ENCODE measurements around the gene SLC35F3.

The SLC35F3 gene

DNA sequence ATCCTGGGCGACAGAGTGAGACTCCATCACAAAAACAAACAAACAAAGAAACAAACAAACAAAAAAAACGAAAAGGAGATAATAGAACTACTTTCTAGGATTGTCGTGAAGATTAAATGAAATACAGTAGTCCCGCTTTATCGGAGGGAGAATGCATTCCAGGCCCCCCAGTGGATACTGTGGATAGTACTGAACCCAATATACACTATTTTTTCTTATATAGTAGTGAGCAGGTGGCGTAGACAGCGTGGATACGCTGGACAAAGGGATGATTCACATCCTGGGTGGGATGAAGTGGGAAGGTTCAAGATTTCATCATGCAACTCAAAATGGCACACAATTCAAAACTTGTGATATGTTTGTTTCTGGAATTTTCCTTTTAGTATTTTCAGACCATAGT, 8.0 kb downstream of the SLC35F3 start:
- no peak for DNase-seq (ENCODE audit: low spot score)

- no peak for DNase-seq (ENCODE audit: low spot score)
These were observed 8.4 kb downstream of the SLC35F3 start for GRCh38 chr1:233912909-233913308.

- DNase-seq (ENCODE audit: low spot score) = no peak
These were observed 12.2 kb downstream of the SLC35F3 start for GRCh38 chr1:233916706-233917105.

DNA sequence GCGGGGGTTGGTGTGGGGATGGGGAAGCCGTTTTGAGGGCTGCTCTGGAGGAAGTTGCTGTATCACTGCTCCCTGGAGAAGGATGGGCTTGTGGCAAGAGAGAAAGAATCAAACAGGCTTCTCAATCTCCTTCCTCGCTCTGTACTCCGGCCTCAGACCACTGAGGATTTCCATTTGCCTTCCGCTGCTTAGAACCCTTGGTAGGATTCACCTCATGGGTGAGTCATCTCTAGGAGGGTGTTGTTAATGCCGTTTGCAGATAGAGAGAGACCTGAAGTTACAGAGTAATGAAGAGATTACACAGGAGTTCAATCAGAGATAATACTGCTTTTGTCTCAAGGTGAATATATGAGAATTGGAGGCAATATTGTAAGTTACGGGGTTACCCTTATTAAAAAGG, 15.3 kb downstream of the SLC35F3 start:
- DNase-seq (ENCODE audit: low spot score) = no peak

DNA sequence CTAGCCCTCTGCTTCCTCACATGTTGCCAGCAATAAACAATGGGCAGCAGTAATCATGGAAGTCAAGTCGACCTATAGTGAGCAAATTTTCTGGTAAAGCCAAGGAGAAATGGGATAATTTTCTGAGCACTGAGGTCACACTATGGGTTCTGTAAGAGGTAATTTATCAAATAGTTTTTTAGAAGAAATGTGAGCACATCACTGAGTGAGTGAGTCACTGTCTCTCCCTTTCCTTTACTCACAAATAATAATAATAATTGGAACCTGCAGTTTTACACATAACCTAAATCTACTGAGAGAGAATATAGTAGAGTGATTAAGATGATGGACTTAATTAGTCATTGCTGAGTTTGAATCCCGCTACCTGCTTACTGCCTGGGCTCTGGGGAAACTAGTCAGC, 23.6 kb downstream of the SLC35F3 start:
- no peak for DNase-seq (ENCODE audit: low spot score)

- DNase-seq (ENCODE audit: low spot score) = no peak
These were observed 28.9 kb downstream of the SLC35F3 start for GRCh38 chr1:233933339-233933738.

- no peak for DNase-seq (ENCODE audit: low spot score)
These were observed 30.9 kb downstream of the SLC35F3 start for GRCh38 chr1:233935297-233935868.

DNA sequence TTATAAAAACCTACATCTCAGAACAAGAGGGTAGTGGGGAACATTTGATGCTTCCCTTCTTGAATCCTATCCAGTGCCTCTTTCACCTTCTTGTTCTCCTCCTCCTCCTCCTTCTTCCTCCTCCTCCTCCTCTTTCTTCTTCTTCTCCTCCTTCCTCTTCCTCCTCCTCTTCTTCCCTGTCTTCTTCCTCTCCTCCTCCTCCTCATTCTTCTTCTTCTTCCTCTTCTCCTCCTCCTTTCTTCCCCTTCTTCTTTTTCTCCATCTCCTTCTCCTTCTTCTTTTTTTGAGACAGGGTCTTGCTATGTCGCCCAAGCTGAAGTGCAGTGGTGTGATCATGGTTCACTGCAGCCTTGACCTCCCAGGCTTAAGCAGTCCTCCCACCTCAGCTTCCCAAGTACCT, 31.9 kb downstream of the SLC35F3 start:
- no peak for DNase-seq (ENCODE audit: low spot score)

DNA sequence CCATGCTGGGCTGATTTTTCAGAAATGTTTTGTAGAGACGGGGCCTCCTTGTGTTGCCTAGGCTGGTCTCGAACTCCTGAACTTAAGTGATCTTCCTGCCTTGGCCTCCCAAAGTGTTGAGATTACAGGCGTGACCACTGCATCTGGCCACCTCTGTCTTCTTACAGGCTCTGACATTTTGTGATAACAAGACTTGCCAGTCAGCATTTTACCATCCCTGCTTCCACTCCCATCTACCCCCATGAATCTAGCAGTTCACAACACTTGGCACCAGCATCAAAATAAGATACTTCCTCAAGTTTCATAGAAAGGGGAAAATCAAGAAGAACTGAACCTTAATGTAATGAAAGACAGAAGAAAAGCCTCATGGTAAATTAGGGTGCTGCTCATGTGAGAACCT, 32.4 kb downstream of the SLC35F3 start:
- DNase-seq (ENCODE audit: low spot score) = no peak

- no peak for DNase-seq (ENCODE audit: low spot score)
These were observed 34.0 kb downstream of the SLC35F3 start for GRCh38 chr1:233938476-233938875.

- no peak for DNase-seq (ENCODE audit: low spot score)
These were observed 35.0 kb downstream of the SLC35F3 start for GRCh38 chr1:233939451-233939850.

- no peak for DNase-seq (ENCODE audit: low spot score)
These were observed 36.4 kb downstream of the SLC35F3 start for GRCh38 chr1:233940908-233941307.

- DNase-seq (ENCODE audit: low spot score) = no peak
These were observed 40.1 kb downstream of the SLC35F3 start for GRCh38 chr1:233944601-233945000.

DNA sequence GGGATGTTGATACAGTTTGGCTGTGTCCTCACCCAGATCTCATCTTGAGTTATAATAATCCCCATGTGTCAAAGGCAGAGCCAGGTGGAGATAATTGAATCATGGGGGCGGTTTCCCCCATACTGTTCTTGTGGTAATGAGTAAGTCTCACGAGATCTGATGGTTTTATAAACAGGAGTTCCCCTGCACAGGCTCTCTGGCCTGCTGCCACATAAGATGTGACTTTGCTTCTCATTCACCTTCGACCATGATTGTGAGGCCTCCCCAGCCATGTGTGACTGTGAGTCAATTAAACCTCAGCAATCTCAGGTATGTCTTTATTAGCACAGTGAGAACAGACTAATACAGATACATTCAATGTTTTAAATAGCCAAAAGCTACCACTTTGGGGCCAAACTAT, 41.1 kb downstream of the SLC35F3 start:
- no peak for DNase-seq (ENCODE audit: low spot score)

GRCh38 chr1:233945979-233946378, 41.5 kb downstream of the SLC35F3 start:
- DNase-seq (ENCODE audit: low spot score) = no peak

- no peak for DNase-seq (ENCODE audit: low spot score)
These were observed 42.2 kb downstream of the SLC35F3 start for GRCh38 chr1:233946724-233947123.

GRCh38 chr1:233951804-233952203, 47.3 kb downstream of the SLC35F3 start:
- no peak for DNase-seq (ENCODE audit: low spot score)

DNA sequence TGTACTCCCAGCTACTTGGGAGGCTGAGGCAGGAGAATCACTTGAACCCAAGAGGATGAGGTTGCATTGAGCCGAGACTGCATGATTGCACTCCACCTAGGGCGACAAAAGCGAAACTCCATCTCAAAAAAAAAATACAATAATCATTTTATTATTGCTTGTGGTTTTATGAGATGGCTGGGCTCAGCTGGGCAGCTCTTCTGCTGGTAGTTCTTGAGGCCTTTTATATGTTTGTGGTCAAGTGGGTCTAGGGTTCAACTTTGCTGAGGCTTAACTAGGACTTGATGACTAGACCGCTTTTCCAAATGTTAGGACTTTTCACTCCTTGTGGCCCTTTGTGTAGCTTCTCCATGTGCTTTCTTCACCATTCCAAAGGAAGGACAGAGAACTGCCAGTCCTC, 53.2 kb downstream of the SLC35F3 start:
- no peak for DNase-seq (ENCODE audit: low spot score)

DNA sequence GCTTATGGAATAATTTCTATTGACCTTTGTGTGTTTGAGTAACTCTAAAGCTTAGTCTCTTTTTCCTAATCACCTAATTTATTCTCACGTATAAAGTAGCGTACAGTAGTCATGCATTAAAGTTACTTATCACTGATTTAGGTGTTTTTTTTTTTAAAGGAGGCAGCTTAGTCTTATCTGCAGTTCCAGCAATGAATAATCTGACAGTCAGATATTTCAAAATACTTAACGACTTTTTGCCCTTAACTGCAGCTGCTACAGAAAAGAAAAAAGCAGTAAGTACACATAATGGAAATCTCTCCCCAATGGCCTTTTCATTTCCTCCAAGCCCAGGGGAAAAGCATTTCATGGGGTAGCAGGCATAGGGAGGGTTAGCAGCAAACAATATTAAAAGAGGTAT, 54.6 kb downstream of the SLC35F3 start:
- no peak for DNase-seq (ENCODE audit: low spot score)

GRCh38 chr1:233959971-233960370, 55.5 kb downstream of the SLC35F3 start:
- no peak for DNase-seq (ENCODE audit: low spot score)

DNA sequence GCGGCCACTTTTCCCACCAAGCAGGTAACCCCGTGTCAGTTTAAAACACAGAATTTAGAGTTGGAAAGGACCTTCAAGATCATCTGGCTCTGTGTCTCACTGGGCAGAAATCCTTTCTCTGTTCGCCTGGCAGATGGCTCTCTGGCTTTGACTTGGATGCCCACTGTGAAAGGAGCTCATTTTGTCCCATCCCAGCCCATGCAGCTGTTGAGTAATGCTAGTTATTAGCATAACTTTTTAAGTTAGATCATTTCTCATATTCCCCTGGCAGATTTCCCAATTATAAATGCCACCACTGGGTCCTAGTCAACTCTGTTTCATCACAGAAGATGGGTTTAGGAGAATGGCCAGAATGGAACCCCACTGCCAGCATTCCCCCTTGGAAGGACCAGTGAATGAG, 55.9 kb downstream of the SLC35F3 start:
- DNase-seq (ENCODE audit: low spot score) = no peak

GRCh38 chr1:233962878-233963277, 58.4 kb downstream of the SLC35F3 start:
- no peak for DNase-seq (ENCODE audit: low spot score)

- DNase-seq (ENCODE audit: low spot score) = no peak
These were observed 61.4 kb downstream of the SLC35F3 start for GRCh38 chr1:233965856-233966255.

- no peak for DNase-seq (ENCODE audit: low spot score)
These were observed 67.3 kb downstream of the SLC35F3 start for GRCh38 chr1:233971753-233972152.

GRCh38 chr1:233972563-233972950, 68.1 kb downstream of the SLC35F3 start:
- DNase-seq (ENCODE audit: low spot score) = no peak

Data from hematopoietic multipotent progenitor cell treated with erythropoietin and hydrocortisone succinate and interleukin-3 and kit ligand, for 15 days (in vitro differentiated cells).